ENCODE results near the gene PIN1.

The PIN1 gene

GRCh38 chr19:9871626-9872338 lies 36.7 kb downstream of the PIN1 start:
- Histone ChIP-seq H3K36me3 (ENCODE audit: insufficient read depth, low read length) (no peaks in the 10 kb centered on the region), H3K9me2 (ENCODE audit: low read depth, low read length) (no peaks in the 10 kb centered on the region), H2AFZ (ENCODE audit: low read length) (no peak overlapping the region), H4K20me1 (ENCODE audit: insufficient read depth, low read length) (no peaks in the 10 kb centered on the region), H3F3A (ENCODE audit: insufficient read depth, low read length) (no peaks in the 10 kb centered on the region), H3K4me3 (ENCODE audit: low read depth, low read length, poor library complexity, severe bottlenecking) (no peak overlapping the region), H3K4me1 (ENCODE audit: insufficient read depth, low read length, severe bottlenecking) (no peaks in the 10 kb centered on the region), H3K9ac (ENCODE audit: low read length) (no peak overlapping the region), H3K79me2 (ENCODE audit: insufficient read depth, low read length) (no peaks in the 10 kb centered on the region), H3K27me3 (ENCODE audit: insufficient read depth, low read length) (no peaks in the 10 kb centered on the region), H3K9me3 (ENCODE audit: low read length) (no peaks in the 10 kb centered on the region), H3K27ac (ENCODE audit: low read depth, low read length, poor library complexity, severe bottlenecking) (no peak overlapping the region), H3K4me2 (ENCODE audit: low read length) (no peak overlapping the region)
- TF ChIP-seq CTCF (IDR thresholded peaks at IDR 0.05; ENCODE audit: low read length) = no peak

- no peaks in the 10 kb centered on the region for H3K9me3 ChIP-seq (ENCODE audit: low read length)
- no peaks in the 10 kb centered on the region for H3K79me2 ChIP-seq (ENCODE audit: insufficient read depth, low read length)
- H2AFZ ChIP-seq (ENCODE audit: low read length) = no peak overlapping the region
- H3F3A ChIP-seq (ENCODE audit: insufficient read depth, low read length) = no peaks in the 10 kb centered on the region
- H3K4me2 ChIP-seq (ENCODE audit: low read length) = no peak overlapping the region
- no peak overlapping the region for H3K4me3 ChIP-seq (ENCODE audit: low read depth, low read length, poor library complexity, severe bottlenecking)
- H3K36me3 ChIP-seq (ENCODE audit: insufficient read depth, low read length) = no peaks in the 10 kb centered on the region
- no peaks in the 10 kb centered on the region for H4K20me1 ChIP-seq (ENCODE audit: insufficient read depth, low read length)
- H3K27me3 ChIP-seq (ENCODE audit: insufficient read depth, low read length) = no peaks in the 10 kb centered on the region
- H3K9me2 ChIP-seq (ENCODE audit: low read depth, low read length) = no peaks in the 10 kb centered on the region
- no peak overlapping the region for H3K9ac ChIP-seq (ENCODE audit: low read length)
- no peak for TF ChIP-seq EZH2 (IDR thresholded peaks at IDR 0.05; ENCODE audit: borderline replicate concordance, low read length)
- no peak for TF ChIP-seq CTCF (IDR thresholded peaks at IDR 0.05; ENCODE audit: low read length)
- no peaks in the 10 kb centered on the region for H3K4me1 ChIP-seq (ENCODE audit: insufficient read depth, low read length, severe bottlenecking)
- H3K27ac ChIP-seq (ENCODE audit: low read depth, low read length, poor library complexity, severe bottlenecking) = no peak overlapping the region
Observed at GRCh38 chr19:9872618-9873242, 37.6 kb downstream of the PIN1 start.

- Histone ChIP-seq H4K20me1 (ENCODE audit: insufficient read depth, low read length) (no peaks in the 10 kb centered on the region), H2AFZ (ENCODE audit: low read length) (no peak overlapping the region)
- no peak for TF ChIP-seq CTCF (IDR thresholded peaks at IDR 0.05; ENCODE audit: low read length)
- TF ChIP-seq EZH2 (IDR thresholded peaks at IDR 0.05; ENCODE audit: borderline replicate concordance, low read length) = no peak
Observed at GRCh38 chr19:9875031-9875627, 40.0 kb downstream of the PIN1 start.

More at GRCh38 chr19:9875031-9875627, 40.0 kb downstream of the PIN1 start:
- Histone ChIP-seq H3K27me3 (ENCODE audit: insufficient read depth, low read length) (no peaks in the 10 kb centered on the region), H3K4me3 (ENCODE audit: low read depth, low read length, poor library complexity, severe bottlenecking) (no peak overlapping the region), H3K9me3 (ENCODE audit: low read length) (no peaks in the 10 kb centered on the region), H3K4me1 (ENCODE audit: insufficient read depth, low read length, severe bottlenecking) (no peaks in the 10 kb centered on the region), H3K9me2 (ENCODE audit: low read depth, low read length) (no peaks in the 10 kb centered on the region), H3F3A (ENCODE audit: insufficient read depth, low read length) (no peaks in the 10 kb centered on the region), H3K36me3 (ENCODE audit: insufficient read depth, low read length) (no peaks in the 10 kb centered on the region), H3K27ac (ENCODE audit: low read depth, low read length, poor library complexity, severe bottlenecking) (no peak overlapping the region), H3K79me2 (ENCODE audit: insufficient read depth, low read length) (no peaks in the 10 kb centered on the region), H3K9ac (ENCODE audit: low read length) (no peak overlapping the region), H3K4me2 (ENCODE audit: low read length) (no peak overlapping the region)
